Neural cell (in vitro differentiated cells): Measurements from ENCODE around the gene ZNF75A. TPM values are rescaled to one million over a fixed set of nuclear protein-coding genes. Genes with fewer than 3 reads are reported as not detected.

Experiments
- H2AFZ ChIP-seq: fragments of 200-600, 300-800 bp; sonication (generic), shearing (Covaris generic); 2 replicates; pipeline ENCODE4 v1.6.0; 2014; ENCODE audit warnings: low read depth, mild to moderate bottlenecking, antibody characterized with exemption, low read length, moderate library complexity
- H3F3A ChIP-seq: fragments of 200-600 bp; shearing (Covaris generic); 2 replicates; pipeline ENCODE4 v1.6.1; 2016; ENCODE audit warnings: mild to moderate bottlenecking, moderate library complexity, mixed read lengths, antibody characterized with exemption, low read length; ENCODE audit not compliant: insufficient read depth, poor library complexity, severe bottlenecking
- H3K27ac ChIP-seq: fragments of 200-600, 300-800 bp; sonication (generic), shearing (Covaris generic); 2 replicates; pipeline ENCODE4 v1.5.1; 2014; ENCODE audit warnings: mild to moderate bottlenecking, low read length, moderate library complexity
- H3K27me3 ChIP-seq: fragments of 300-800, 200-600 bp; sonication (generic), shearing (Covaris generic); 2 replicates; pipeline ENCODE4 v1.6.0; 2014; ENCODE audit warnings: mild to moderate bottlenecking, low read depth, low read length, moderate library complexity; ENCODE audit not compliant: insufficient read depth
- H3K36me3 ChIP-seq: fragments of 300-800, 200-600 bp; sonication (generic), shearing (Covaris generic); 2 replicates; pipeline ENCODE4 v1.5.1; 2014; ENCODE audit warnings: mild to moderate bottlenecking, antibody characterized with exemption, low read length, moderate library complexity; ENCODE audit not compliant: insufficient read depth
- H3K4me2 ChIP-seq: fragments of 300-800, 200-600 bp; sonication (generic), shearing (Covaris generic); 2 replicates; pipeline ENCODE4 v1.6.0; 2014; ENCODE audit warnings: mild to moderate bottlenecking, low read length
- H3K4me3 ChIP-seq: fragments of 300-800, 200-600 bp; sonication (generic), shearing (Covaris generic); 2 replicates; pipeline ENCODE4 v1.5.1; 2014; ENCODE audit warnings: mild to moderate bottlenecking, low read length, moderate library complexity
- H3K79me2 ChIP-seq: fragments of 200-600 bp; shearing (Covaris generic); replicated peaks from 2 replicates; pipeline ENCODE4 v1.6.0; 2014; ENCODE audit warnings: mild to moderate bottlenecking, low read length, moderate library complexity; ENCODE audit not compliant: insufficient read depth
- H3K9ac ChIP-seq: fragments of 300-800, 200-600 bp; sonication (generic), shearing (Covaris generic); 2 replicates; pipeline ENCODE4 v1.6.1; 2016; ENCODE audit warnings: mild to moderate bottlenecking, low read length, mixed read lengths
- H3K9me2 ChIP-seq: fragments of 200-600 bp; shearing (Covaris generic); 2 replicates; pipeline ENCODE4 v1.6.1; 2016; ENCODE audit warnings: mild to moderate bottlenecking, low read length, mixed read lengths; ENCODE audit not compliant: insufficient read depth
- H3K9me3 ChIP-seq: fragments of 200-600, 300-800 bp; sonication (generic), shearing (Covaris generic); 2 replicates; pipeline ENCODE4 v1.6.1; 2016; ENCODE audit warnings: mild to moderate bottlenecking, mixed run types, low read length, moderate library complexity, mixed read lengths
- H4K20me1 ChIP-seq: fragments of 200-600 bp; shearing (Covaris generic); 2 replicates; pipeline ENCODE4 v1.6.1; 2016; ENCODE audit warnings: mild to moderate bottlenecking, mixed run types; ENCODE audit not compliant: insufficient read depth
- EP300 ChIP-seq: fragments of 450-650 bp; conservative IDR thresholded peaks from 2 replicates; pipeline ENCODE4 v1.6.1; 2014; ENCODE audit warnings: antibody characterized with exemption, mild to moderate bottlenecking, moderate library complexity; ENCODE audit not compliant: poor library complexity, severe bottlenecking
- EZH2 ChIP-seq: fragments of 200-600, 300-800 bp; shearing (Covaris generic), sonication (generic); IDR thresholded peaks from 2 replicates; pipeline ENCODE4 v1.6.1; 2014; ENCODE audit warnings: antibody characterized with exemption, low read length, borderline replicate concordance, mild to moderate bottlenecking; ENCODE audit not compliant: insufficient read depth, poor library complexity, severe bottlenecking
- MXI1 ChIP-seq: fragments of 450-650 bp; conservative IDR thresholded peaks from 2 replicates; pipeline ENCODE4 v1.6.1; 2014; ENCODE audit warnings: antibody characterized with exemption, mild to moderate bottlenecking; ENCODE audit not compliant: poor library complexity, severe bottlenecking
- POLR2AphosphoS5 ChIP-seq: IDR thresholded peaks from 2 replicates; pipeline ENCODE4 v1.6.1; 2012
- RAD21 ChIP-seq: fragments of 450-650 bp; conservative IDR thresholded peaks from 2 replicates; pipeline ENCODE4 v1.6.1; 2014; ENCODE audit warnings: antibody characterized with exemption, mild to moderate bottlenecking, moderate library complexity
- REST ChIP-seq: IDR thresholded peaks from 2 replicates; pipeline ENCODE4 v1.6.1; 2012; ENCODE audit warnings: borderline replicate concordance
- SMC3 ChIP-seq: fragments of 450-650 bp; conservative IDR thresholded peaks from 2 replicates; pipeline ENCODE4 v1.6.1; 2014; ENCODE audit warnings: antibody characterized with exemption, mild to moderate bottlenecking, moderate library complexity; ENCODE audit not compliant: poor library complexity
- TAF1 ChIP-seq: IDR thresholded peaks from 2 replicates; pipeline ENCODE4 v1.6.1; 2012; ENCODE audit warnings: low read depth
- polyA minus RNA-seq: library from RNA; depleted of rRNA, polyadenylated mRNA; stranded (reverse); fragments of >200 nt; gene quantifications from 2 replicates; pipeline ENCODE4 v1.2.3, GENCODE V29; 2014
- polyA plus RNA-seq: library from polyadenylated mRNA; depleted of rRNA; stranded (reverse); fragments of >200 nt; gene quantifications from 2 replicates; pipeline ENCODE4 v1.2.3, GENCODE V29; 2014
- TF ChIP-seq, protein P1 (sequence below): fragments of 450-650 bp; IDR thresholded peaks from 2 replicates; pipeline ENCODE4 v1.5.1; 2014; ENCODE audit warnings: antibody characterized with exemption, mild to moderate bottlenecking, moderate library complexity; ENCODE audit not compliant: poor library complexity, severe bottlenecking

Gene ZNF75A
- polyA plus RNA-seq, result 58.3 and 76.0 TPM in 2 replicates
- polyA minus RNA-seq, result 56.4 and 58.7 TPM in 2 replicates

DNA sequence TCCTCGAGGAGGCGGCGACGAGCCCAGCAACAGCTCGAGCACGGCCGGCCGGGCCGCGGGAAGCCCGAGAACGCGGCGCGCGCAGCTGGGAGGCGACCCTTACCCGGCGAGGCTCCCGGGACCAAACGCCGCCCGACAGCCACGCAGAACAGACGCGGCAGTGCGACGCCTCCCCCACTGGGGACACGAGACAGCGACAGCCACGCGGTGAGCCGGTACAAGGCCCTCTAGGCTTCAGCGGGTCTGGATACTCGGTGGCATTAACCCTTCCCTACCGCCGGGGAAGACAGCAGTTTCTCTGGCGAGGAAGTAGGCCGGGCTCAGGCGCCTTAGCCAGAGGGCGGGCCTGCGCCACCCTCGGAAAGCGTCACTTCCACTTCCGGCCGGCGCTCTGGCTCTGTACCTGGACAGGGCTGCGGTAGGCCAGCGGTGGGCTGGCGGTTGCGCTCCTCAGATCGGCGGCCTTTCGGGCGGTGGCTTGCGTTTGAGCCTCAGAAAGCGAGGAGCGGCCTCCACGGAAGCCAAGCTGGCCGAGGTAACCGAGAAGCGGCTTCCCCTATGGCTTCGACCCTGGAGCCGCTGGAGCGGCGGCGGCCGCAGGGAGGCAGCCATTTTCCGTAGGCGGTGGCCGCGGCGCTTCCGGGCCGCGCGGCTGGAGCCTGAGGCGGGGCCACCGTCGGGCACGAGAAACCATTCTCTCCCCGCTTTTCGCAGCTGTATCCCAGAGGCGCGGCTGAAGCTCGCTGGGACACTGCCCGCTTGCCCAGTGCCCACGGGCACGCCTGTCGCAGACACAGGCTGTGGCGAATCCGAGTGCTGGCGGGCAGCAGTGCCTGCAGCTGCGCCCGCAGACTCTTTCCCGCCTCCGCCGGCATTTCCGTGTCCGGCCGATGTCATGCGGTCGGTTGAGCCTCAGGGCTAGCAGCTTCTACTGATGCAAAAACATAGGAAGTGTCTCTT lies at the start of gene ZNF75A, which contains the start of gene TIGD7:
TSS of gene ZNF75A (plus strand) at position 389 of the 960 bp plus-strand sequence. CDS start 2,932 bp downstream, outside the sequence.
TSS of gene TIGD7 (minus strand) at position 322 of the 960 bp plus-strand sequence. CDS start 4,816 bp downstream, outside the sequence.
- Histone ChIP-seq H3K36me3 (peaks cover 16% of the 10 kb centered on the region), H3K4me3 (peak within 1 kb of the TSS; percentile 93), H3K9ac (peak within 1 kb of the TSS; percentile 90), H3F3A (no peaks in the 10 kb centered on the region), H2AFZ (peak within 1 kb of the TSS; percentile 90), H3K9me2 (no peaks in the 10 kb centered on the region), H3K27ac (peak within 1 kb of the TSS; percentile 93), H3K27me3 (no peaks in the 10 kb centered on the region), H3K9me3 (peaks cover 8% of the 10 kb centered on the region), H3K79me2 (peaks cover 20% of the 10 kb centered on the region), H3K4me2 (peak within 1 kb of the TSS; percentile 65), H4K20me1 (no peaks in the 10 kb centered on the region)
- TF ChIP-seq REST (peak; percentile 84), RAD21 (peak; percentile 57), TAF1 (peak; percentile 91), POLR2AphosphoS5 (peak; percentile 98), MXI1 (peak; percentile 96), EZH2 (no peak), EP300 (peak; percentile 73), SMC3 (peak; percentile 63)
- TF ChIP-seq, protein P1, sequence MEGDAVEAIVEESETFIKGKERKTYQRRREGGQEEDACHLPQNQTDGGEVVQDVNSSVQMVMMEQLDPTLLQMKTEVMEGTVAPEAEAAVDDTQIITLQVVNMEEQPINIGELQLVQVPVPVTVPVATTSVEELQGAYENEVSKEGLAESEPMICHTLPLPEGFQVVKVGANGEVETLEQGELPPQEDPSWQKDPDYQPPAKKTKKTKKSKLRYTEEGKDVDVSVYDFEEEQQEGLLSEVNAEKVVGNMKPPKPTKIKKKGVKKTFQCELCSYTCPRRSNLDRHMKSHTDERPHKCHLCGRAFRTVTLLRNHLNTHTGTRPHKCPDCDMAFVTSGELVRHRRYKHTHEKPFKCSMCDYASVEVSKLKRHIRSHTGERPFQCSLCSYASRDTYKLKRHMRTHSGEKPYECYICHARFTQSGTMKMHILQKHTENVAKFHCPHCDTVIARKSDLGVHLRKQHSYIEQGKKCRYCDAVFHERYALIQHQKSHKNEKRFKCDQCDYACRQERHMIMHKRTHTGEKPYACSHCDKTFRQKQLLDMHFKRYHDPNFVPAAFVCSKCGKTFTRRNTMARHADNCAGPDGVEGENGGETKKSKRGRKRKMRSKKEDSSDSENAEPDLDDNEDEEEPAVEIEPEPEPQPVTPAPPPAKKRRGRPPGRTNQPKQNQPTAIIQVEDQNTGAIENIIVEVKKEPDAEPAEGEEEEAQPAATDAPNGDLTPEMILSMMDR, result peak; percentile 59

- Histone ChIP-seq H3K4me2 (no peak within 1 kb of the TSS), H3K79me2 (no peaks in the 10 kb centered on the region), H3K9ac (no peak within 1 kb of the TSS), H3K27me3 (no peaks in the 10 kb centered on the region), H3K36me3 (no peaks in the 10 kb centered on the region), H4K20me1 (no peaks in the 10 kb centered on the region), H3K4me3 (no peak within 1 kb of the TSS), H3F3A (no peaks in the 10 kb centered on the region), H3K9me2 (no peaks in the 10 kb centered on the region), H3K9me3 (no peaks in the 10 kb centered on the region), H2AFZ (no peak within 1 kb of the TSS), H3K27ac (no peak within 1 kb of the TSS)
- no peak for TF ChIP-seq MXI1
- TF ChIP-seq RAD21, result no peak
Measured at GRCh38 chr16:3256146-3256865, 49.0 kb upstream of the ZNF75A start, which contains the start of gene MEFV. Gene MEFV, minus strand, starts transcription at chr16:3256633. Its CDS starts 46 bp downstream, at chr16:3256587.
